Ectodermal cell (in vitro differentiated cells): ENCODE data around the gene RNF130.

ENCODE experiments used
- H3K27ac ChIP-seq: 2 replicates; pipeline ENCODE4 v1.7.0; 2013; ENCODE audit warnings: mild to moderate bottlenecking, low read depth, low read length; ENCODE audit not compliant: insufficient read depth, poor library complexity, severe bottlenecking
- H3K27me3 ChIP-seq: 2 replicates; pipeline ENCODE4 v1.7.0; 2013; ENCODE audit warnings: mild to moderate bottlenecking, low read length; ENCODE audit not compliant: insufficient read depth, control insufficient read depth, poor library complexity, severe bottlenecking
- H3K36me3 ChIP-seq: one replicate; pipeline ENCODE4 v1.7.0; 2013; ENCODE audit warnings: low read length; ENCODE audit not compliant: control insufficient read depth, insufficient read depth
- H3K4me1 ChIP-seq: one replicate; pipeline ENCODE4 v1.7.0; 2013; ENCODE audit warnings: low read length; ENCODE audit not compliant: control insufficient read depth, insufficient read depth
- H3K4me3 ChIP-seq: 2 replicates; pipeline ENCODE4 v1.7.0; 2013; ENCODE audit warnings: low read depth, low read length, control low read depth; ENCODE audit not compliant: insufficient read depth
- H3K9me3 ChIP-seq: 2 replicates; pipeline ENCODE4 v1.7.0; 2013; ENCODE audit warnings: mild to moderate bottlenecking, low read length, moderate library complexity; ENCODE audit not compliant: control insufficient read depth
- WGBS, 2 experiments: methylation state at CpG; one replicate each; pipeline ENCODE4 v1.1.7; 2013; ENCODE audit warnings: missing lambda C conversion rate in 2 of 2; 5-methylcytosine and 5-hydroxymethylcytosine counted together

Gene RNF130

DNA sequence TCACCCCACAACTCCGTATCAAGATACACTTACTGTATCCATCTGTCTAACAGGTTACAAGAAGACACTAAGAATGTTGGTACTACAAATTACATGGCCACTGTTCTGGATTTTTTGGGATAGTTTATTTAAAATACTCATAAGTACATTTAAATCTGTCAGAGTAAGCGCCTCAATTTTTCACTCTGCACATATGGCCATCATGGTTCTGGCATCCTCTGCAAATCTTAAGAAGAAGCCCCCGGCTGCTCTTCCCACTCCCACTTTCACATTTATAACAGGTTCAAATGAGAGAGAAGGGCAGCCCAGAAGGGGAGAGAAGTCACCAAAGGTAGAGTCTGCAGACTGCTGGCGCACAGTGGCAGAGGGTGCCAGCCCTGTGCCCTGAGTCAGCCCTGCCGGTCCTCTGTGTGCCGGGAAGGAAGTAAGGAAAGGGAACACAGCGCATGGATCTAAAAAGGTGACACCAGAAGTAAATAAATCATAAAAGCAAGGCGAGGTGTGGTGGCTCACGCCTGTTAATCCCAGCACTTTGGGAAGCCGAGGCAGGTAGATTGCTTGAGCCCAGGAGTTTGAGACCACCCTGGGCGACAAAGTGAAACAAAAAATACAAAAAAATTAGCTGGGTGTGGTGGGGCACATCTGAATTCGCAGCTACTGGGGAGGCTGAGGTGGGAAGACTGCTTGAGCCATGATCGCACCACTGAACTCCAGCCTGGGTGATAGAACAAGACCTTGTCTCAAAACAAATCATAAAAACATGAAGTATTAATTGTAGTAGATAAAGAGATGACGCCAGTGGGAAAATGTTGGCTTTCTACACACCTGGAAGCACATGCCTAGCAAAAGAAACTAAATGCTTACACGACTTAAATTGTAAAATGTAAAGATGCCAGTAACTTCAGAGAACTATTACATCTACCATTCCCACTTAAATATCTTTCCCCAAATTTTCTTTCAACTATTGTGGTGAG is 30.0 kb downstream of the RNF130 start:
- Histone ChIP-seq H3K4me3 (no peak overlapping the region), H3K9me3 (no peaks in the 10 kb centered on the region), H3K36me3 (peaks cover 35% of the 10 kb centered on the region), H3K4me1 (no peaks in the 10 kb centered on the region), H3K27me3 (no peaks in the 10 kb centered on the region), H3K27ac (no peak overlapping the region)
- WGBS, 2 experiments = 94 to 95% methylated on average over 14 to 15 of the region's 15 CpGs

DNA sequence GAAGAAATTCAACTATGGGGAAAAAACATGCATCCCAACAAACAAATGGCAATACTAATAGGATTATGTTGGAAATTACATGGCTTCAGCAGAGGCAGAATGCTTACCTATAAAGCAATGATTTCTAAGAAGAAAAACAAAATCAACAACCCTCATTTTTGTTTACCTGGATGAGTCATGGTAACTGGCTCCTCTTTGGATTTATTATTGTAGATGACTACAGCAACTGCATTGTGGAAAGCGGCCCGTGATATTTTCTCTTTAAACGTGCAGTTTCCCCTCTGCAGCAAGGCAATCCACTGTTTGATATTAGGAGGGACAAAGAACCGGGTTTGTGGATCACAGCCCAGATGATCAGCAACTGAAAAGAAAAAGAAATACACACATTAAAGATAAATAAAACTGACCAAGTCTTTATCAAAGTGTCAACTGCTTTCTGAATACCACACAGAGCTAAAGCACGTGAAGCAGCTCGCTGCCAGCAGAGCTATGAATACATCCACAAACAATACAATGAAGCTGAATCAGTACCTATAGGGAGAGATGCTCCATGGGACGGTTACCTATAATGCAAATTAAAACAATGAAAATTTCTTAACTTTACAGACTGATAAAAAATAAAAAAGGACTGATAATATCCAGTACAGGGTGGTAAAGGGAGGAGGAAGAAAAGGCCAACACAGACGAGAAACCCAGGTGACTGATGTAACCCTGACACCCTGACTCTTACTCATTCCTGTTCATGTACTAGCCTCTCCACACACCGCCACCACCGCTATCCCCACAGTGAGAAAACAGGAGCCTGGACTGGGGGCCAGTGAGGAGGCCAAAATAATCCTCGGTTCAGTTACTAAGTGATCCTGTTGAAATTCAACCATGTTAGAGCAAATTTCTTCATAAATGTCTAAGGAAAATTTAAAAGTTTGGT is 31.0 kb downstream of the RNF130 start:
- no peak overlapping the region for H3K4me3 ChIP-seq
- no peaks in the 10 kb centered on the region for H3K9me3 ChIP-seq
- peaks cover 35% of the 10 kb centered on the region for H3K36me3 ChIP-seq
- WGBS, 2 experiments = 80 to 89% methylated on average over 10 of the region's 11 CpGs
- H3K4me1 ChIP-seq = no peaks in the 10 kb centered on the region
- no peaks in the 10 kb centered on the region for H3K27me3 ChIP-seq
- no peak overlapping the region for H3K27ac ChIP-seq

DNA sequence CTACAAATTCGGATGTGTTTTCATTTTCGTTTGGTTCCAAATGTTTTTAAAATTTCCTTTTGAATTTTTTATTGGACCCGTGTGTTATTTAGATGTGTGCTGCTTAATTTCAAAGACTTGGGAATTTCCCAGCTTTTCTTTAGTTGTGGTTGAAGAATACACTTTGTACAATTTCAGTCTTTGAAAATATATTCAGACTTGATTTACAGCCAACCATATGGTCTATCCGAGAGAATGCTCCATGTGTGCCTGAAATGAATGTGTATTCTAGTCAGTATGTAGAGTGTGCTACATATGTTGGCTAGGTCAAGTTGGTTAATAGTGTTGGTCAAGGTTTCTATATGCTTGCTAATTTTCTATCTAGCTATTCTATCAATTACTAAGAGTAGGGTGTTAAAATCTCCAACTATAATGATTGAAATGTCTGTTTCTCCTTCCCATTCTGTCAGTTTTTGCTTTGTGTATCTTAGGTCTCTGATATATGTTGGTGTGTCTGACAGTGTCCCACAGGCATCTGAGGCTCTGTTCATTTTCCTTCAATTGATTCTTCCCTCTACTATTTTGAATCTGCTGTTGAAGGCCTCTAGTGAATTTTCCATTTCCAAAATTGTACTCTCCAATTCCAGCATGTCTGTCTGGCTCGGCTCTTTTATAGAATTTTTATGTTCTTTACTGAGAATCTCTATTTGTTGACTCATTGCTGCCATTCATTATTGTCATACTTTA is 36.2 kb downstream of the RNF130 start:
- no peaks in the 10 kb centered on the region for H3K4me1 ChIP-seq
- H3K4me3 ChIP-seq = no peak overlapping the region
- peaks cover 63% of the 10 kb centered on the region for H3K36me3 ChIP-seq
- H3K27me3 ChIP-seq = no peaks in the 10 kb centered on the region
- no peaks in the 10 kb centered on the region for H3K9me3 ChIP-seq
- no peak overlapping the region for H3K27ac ChIP-seq
- WGBS, 2 experiments = 96 to 100% methylated on average over 4 to 5 of the region's 5 CpGs

DNA sequence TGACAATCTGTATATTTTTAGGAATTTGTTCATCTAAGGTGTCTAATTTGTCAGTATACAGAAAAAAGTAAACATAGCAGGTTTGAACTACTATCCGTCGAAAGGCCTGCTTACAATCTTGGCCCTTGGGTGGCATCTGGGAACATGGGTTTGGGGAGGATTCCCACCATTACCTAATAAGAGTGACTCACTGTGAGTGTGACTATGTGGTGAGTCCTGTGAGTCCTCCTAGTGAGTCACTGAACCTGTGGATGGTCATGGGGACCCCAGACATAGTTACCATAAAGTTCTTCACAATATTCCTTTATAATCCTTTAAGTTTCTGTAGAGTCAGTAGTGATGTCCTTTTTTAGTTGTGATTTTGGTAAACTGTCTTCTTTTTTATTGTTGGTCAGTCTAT is 37.0 kb downstream of the RNF130 start:
- H3K36me3 ChIP-seq = peaks cover 55% of the 10 kb centered on the region

DNA sequence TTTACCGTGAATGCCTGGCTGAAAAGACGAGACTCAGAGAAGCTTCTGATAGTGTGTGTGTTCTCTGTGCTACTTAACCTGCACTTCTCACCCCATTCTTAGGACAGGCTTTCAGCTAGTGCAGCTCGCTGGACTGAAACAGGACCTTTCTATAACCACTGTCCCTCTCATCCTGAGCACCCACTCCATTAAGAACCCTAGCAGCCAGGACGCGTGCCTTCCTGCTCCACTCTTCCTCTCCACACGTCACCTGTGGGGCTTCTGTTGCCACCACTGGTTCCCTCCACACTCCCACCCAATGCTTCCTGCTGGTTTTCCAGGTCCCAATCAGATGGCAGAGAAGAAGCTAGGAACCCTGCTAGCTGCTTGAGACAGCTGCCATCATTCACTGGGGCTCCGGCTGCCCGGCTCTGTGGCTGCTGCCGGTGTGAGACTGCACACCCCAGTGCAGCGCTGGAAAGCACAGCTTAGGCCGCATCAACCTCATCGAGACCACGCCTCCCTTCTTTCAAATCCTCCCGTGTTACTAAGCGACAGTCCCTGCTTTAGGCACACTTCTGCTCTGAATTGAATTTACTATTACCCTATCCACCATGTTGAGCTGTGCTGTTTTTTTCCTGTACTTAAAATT is 44.0 kb downstream of the RNF130 start:
- peak overlapping the region; percentile 56 for H3K27ac ChIP-seq

More for the DNA sequence above, 37.0 kb downstream of the RNF130 start:
- no peaks in the 10 kb centered on the region for H3K27me3 ChIP-seq
- 97 to 100% methylated on average over 2 of the region's 2 CpGs for WGBS, 2 experiments
- H3K9me3 ChIP-seq = no peaks in the 10 kb centered on the region
- H3K27ac ChIP-seq = no peak overlapping the region
- peaks cover 1% of the 10 kb centered on the region for H3K4me1 ChIP-seq
- no peak overlapping the region for H3K4me3 ChIP-seq

DNA sequence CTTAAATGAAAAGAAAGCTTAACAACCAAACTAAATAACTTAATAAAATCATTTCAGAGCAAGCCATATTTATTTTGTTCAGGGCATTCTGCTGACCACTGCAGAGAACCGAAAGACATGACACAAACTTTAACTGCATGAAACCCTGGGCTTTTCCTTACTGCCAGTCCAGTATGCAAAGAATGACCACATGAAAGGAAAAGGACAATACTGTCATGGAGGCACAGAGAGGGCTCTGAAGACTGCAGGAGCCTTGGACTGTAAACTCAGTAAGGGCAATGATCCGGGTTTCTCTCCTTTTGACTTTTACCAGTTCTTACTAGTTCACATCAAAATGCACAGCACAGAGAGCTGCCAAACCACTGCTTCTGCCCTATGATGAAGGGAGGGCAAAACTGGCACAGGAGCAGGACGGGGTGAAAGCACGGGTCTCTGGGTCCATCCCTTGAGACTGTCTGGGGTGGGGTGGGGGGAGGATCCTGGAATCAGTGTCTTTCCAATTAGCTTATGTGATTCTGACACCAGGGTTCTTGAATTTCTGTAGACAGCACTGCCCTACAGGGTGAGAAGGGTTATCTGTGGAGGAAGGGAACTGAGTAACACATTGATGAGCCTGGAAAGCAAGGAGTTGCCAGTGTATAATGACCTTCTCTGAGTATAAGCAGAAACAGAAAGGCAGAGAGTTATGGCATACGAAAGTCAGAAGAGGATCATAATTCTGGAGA is 44.7 kb downstream of the RNF130 start:
- Histone ChIP-seq H3K36me3 (peaks cover 12% of the 10 kb centered on the region), H3K27ac (peak overlapping the region; percentile 56)
- WGBS, 2 experiments = 91 to 93% methylated on average over 5 of the region's 5 CpGs

More for the DNA sequence above, 44.0 kb downstream of the RNF130 start:
- H3K4me3 ChIP-seq = no peak overlapping the region
- 89 to 91% methylated on average over 15 of the region's 15 CpGs for WGBS, 2 experiments
- peaks cover 28% of the 10 kb centered on the region for H3K4me1 ChIP-seq
- H3K36me3 ChIP-seq = peaks cover 13% of the 10 kb centered on the region
- no peaks in the 10 kb centered on the region for H3K9me3 ChIP-seq
- H3K27me3 ChIP-seq = no peaks in the 10 kb centered on the region

DNA sequence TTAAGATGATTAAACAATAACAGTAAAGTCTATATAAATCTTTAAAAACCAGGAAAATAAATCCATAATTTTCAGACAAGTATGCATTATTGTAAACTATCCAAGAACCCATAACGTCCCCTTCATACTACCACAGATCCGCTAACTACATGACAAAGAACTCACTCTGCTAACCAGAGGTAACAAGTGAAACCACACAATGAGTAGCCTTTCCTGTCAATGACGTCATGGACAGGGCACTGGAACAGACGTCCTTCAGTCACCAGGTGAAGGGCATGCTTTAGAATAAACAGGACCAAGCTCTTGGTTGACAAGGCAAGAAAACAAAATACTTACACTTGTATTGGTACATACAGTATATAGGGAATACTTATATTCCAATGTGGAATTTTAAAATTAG is 45.2 kb downstream of the RNF130 start:
- H3K27me3 ChIP-seq = no peaks in the 10 kb centered on the region
- H3K9me3 ChIP-seq = no peaks in the 10 kb centered on the region
- no peak overlapping the region for H3K27ac ChIP-seq
- H3K4me3 ChIP-seq = no peak overlapping the region
- WGBS, 2 experiments = 69 to 75% methylated on average over 4 of the region's 4 CpGs
- H3K4me1 ChIP-seq = peaks cover 28% of the 10 kb centered on the region
- H3K36me3 ChIP-seq = peaks cover 16% of the 10 kb centered on the region

More for the DNA sequence above, 44.7 kb downstream of the RNF130 start:
- Histone ChIP-seq H3K27me3 (no peaks in the 10 kb centered on the region), H3K9me3 (no peaks in the 10 kb centered on the region), H3K4me3 (no peak overlapping the region), H3K4me1 (peaks cover 28% of the 10 kb centered on the region)

DNA sequence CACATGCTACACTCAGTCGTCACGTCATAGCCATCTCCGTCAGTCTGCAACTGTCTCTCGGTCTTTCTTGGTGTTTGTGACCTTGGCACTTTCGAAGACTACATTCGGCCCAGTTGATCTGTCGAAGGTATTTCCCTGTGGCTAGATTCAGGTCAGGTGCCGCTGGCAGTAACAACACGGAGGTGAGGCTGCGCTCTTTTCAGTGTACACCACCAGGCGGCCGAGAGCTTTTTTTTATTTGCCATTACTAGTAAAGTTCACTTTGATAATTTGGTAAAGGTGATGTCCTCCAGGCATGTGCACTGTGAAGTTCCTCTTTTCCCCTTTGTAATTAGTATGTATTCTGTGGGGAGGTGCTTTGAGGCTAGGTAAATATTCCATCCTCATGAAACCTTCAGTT is 49.7 kb downstream of the RNF130 start:
- H3K36me3 ChIP-seq = peaks cover 29% of the 10 kb centered on the region
- WGBS, 2 experiments = 95% methylated on average over 12 of the region's 12 CpGs

DNA sequence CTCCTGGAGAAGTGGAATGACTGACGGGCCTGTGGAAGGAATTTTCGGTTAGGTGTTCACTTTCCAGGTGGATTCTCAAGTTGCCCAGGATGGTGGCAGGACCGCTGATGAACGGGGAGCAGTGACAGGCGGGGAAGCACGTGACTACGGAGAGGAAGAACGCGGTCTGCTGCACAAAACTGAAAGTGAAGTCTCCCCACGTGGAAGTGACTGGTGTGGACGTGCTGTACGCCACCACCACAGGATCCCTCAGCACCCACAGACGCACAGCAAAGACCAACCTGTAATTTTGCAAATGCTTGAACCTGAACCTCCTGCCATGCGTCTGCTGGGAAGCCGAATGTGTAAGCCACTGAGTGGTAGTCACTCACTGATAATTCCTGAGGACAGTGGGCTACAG is 51.4 kb downstream of the RNF130 start:
- Histone ChIP-seq H3K27me3 (no peaks in the 10 kb centered on the region), H3K4me3 (no peak overlapping the region), H3K4me1 (no peaks in the 10 kb centered on the region), H3K36me3 (peaks cover 28% of the 10 kb centered on the region), H3K27ac (no peak overlapping the region), H3K9me3 (no peaks in the 10 kb centered on the region)
- 95 to 97% methylated on average over 15 of the region's 15 CpGs for WGBS, 2 experiments

More for the DNA sequence above, 49.7 kb downstream of the RNF130 start:
- H3K9me3 ChIP-seq = no peaks in the 10 kb centered on the region
- H3K4me3 ChIP-seq = no peak overlapping the region
- H3K27ac ChIP-seq = no peak overlapping the region
- peaks cover 2% of the 10 kb centered on the region for H3K4me1 ChIP-seq
- no peaks in the 10 kb centered on the region for H3K27me3 ChIP-seq
